HepG2 (cell line): ENCODE data around the gene PHTF1. TPM values are rescaled to one million over a fixed set of nuclear protein-coding genes. Genes with fewer than 3 reads are reported as not detected.

ENCODE experiments used
- ADNP ChIP-seq: sonication (generic); formaldehyde crosslinking; IDR thresholded peaks from 2 replicates; pipeline ENCODE4 v1.4.0; 2020; ENCODE audit warnings: missing genetic modification reagents
- ATF7 ChIP-seq, 2 experiments: fragments of 450-650 bp in 1 of 2; sonication (generic) in 1 of 2; formaldehyde crosslinking in 1 of 2; IDR thresholded peaks; 2 replicates each; pipeline versions ENCODE4 v1.4.0 to v1.6.1; 2016 to 2020; ENCODE audit warnings: antibody characterized with exemption in 1 of 2, mild to moderate bottlenecking in 1 of 2, missing genetic modification reagents in 1 of 2
- EP300 ChIP-seq, 3 experiments: sonication (generic) in 1 of 3; formaldehyde crosslinking in 1 of 3; IDR thresholded peaks; 2 replicates each; pipeline versions ENCODE4 v1.5.1 to v1.6.1; 2011 to 2020; ENCODE audit warnings: low read depth in 2 of 3, low read length in 2 of 3, borderline replicate concordance in 1 of 3, improper control_type of control experiment in 1 of 3, mild to moderate bottlenecking in 1 of 3, missing genetic modification reagents in 1 of 3, moderate library complexity in 1 of 3
- FOSL1 ChIP-seq: sonication (generic); formaldehyde crosslinking; IDR thresholded peaks from 2 replicates; pipeline ENCODE4 v1.9.0; 2021; ENCODE audit warnings: missing genetic modification reagents, borderline replicate concordance
- FOSL2 ChIP-seq: sonication (generic); formaldehyde crosslinking; IDR thresholded peaks from 2 replicates; pipeline ENCODE4 v1.4.0; 2020; ENCODE audit warnings: missing genetic modification reagents
- GATAD2A ChIP-seq: IDR thresholded peaks from 2 replicates; pipeline ENCODE4 v1.6.1; 2016
- MIXL1 ChIP-seq: IDR thresholded peaks from 2 replicates; pipeline ENCODE4 v1.6.1; 2016
- PCBP2 ChIP-seq: fragments of 200-400 bp; formaldehyde crosslinking; optimal IDR thresholded peaks from 2 replicates; pipeline ENCODE3; 2018; ENCODE audit warnings: low read length, low read depth; ENCODE audit not compliant: poor library complexity, severe bottlenecking
- TEAD3 ChIP-seq: optimal IDR thresholded peaks from 2 replicates; pipeline ENCODE3; 2016; ENCODE audit warnings: borderline replicate concordance
- ZNF20 ChIP-seq: sonication (generic); formaldehyde crosslinking; IDR thresholded peaks from 2 replicates; pipeline ENCODE4 v1.4.0; 2020; ENCODE audit warnings: mild to moderate bottlenecking, moderate library complexity, missing genetic modification reagents
- ZNF343 ChIP-seq: sonication (generic); formaldehyde crosslinking; IDR thresholded peaks from 2 replicates; pipeline ENCODE4 v1.4.0; 2020; ENCODE audit warnings: mild to moderate bottlenecking, missing genetic modification reagents
- polyA plus RNA-seq, 8 experiments: library from polyadenylated mRNA; depleted of rRNA in 3 of 8; stranded (reverse) in 7 of 8; unstranded in 1 of 8; fragments of >200 nt; fragmentation: Illumina TruSeq in 4 of 8; extraction: Trizol in 4 of 8; gene quantifications; 2 replicates each; pipeline versions ENCODE4 v1.2.1 to v1.2.3, GENCODE V29; 2011 to 2016; ENCODE audit warnings: low read depth in 4 of 8, missing spikeins in 1 of 8, mixed read lengths in 1 of 8; ENCODE audit not compliant: insufficient read depth in 1 of 8
- total RNA-seq, 5 experiments: library from RNA; depleted of rRNA; stranded (reverse); fragments of >200 nt; fragmentation: Illumina TruSeq; extraction: Trizol; gene quantifications; 2 replicates each; pipeline ENCODE4 v1.2.3, GENCODE V29; 2016; ENCODE audit warnings: low read depth in 1 of 5
- TF ChIP-seq, protein P1 (sequence below): IDR thresholded peaks from 2 replicates; pipeline ENCODE4 v1.6.1; 2016; ENCODE audit warnings: mild to moderate bottlenecking
- TF ChIP-seq, protein P2 (sequence below): IDR thresholded peaks from 2 replicates; pipeline ENCODE4 v1.6.1; 2016; ENCODE audit warnings: low read depth, borderline replicate concordance

PHTF1 gene
- total and polyA plus RNA-seq, 2 of the 13 experiments (the other 11 are each of a cell fraction or from before 2014, with no cell fraction given): 5.0 to 19.7 TPM

DNA sequence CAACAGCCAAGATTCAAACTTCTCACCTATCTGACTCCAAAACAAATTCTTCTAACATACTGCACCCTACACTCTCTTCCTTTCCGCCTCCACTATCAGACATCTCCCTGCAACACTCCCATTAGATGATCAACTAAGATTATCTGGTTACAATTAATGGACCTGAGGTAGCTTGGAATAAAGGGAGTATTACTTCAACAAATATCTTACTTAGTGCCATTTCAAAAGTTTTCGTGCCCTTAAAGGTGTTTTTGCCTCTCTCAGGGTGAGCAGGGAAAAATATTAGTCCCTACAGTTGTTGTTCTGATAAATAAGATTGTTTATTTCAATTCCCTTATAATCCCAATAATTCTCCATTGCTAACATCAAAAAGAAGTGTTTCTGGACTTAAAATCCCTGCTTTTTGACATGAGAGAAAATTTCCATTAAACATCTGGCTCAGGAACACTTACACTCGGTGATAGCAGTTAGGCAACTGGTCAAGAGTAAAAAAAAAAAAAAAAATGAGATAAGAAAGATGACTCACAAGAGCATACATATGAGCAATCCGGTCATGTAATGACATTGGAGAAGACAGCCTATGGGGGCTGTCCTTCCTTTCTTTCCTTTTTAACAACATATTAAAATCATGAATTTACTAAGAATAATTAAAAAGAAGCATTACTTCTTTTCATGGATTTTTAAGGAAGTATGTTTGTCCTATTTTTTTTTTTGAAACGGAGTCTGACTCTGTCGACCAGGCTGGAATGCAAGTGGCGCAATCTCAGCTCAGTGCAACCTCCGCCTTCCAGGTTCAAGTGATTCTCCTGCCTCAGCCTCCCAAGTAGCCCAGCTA is 45.4 kb upstream of the PHTF1 start (continued):
- TF ChIP-seq, protein P1, sequence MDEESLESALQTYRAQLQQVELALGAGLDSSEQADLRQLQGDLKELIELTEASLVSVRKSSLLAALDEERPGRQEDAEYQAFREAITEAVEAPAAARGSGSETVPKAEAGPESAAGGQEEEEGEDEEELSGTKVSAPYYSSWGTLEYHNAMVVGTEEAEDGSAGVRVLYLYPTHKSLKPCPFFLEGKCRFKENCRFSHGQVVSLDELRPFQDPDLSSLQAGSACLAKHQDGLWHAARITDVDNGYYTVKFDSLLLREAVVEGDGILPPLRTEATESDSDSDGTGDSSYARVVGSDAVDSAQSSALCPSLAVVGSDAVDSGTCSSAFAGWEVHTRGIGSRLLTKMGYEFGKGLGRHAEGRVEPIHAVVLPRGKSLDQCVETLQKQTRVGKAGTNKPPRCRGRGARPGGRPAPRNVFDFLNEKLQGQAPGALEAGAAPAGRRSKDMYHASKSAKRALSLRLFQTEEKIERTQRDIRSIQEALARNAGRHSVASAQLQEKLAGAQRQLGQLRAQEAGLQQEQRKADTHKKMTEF (CRISPR knock-in tag): 0 out of 2 replicates have a peak, but pooled peaks have one; percentile 25
- TF ChIP-seq, protein P2, sequence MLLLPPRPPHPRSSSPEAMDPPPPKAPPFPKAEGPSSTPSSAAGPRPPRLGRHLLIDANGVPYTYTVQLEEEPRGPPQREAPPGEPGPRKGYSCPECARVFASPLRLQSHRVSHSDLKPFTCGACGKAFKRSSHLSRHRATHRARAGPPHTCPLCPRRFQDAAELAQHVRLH (CRISPR knock-in tag): no peak
- TF ChIP-seq FOSL1 (CRISPR knock-in tag): peak; percentile 81; the same call in 1 of the 2 replicates
- TF ChIP-seq ADNP (CRISPR knock-in tag): 0 out of 2 replicates have a peak, but pooled peaks have one; percentile 32
- no peak for TF ChIP-seq ZNF343 (CRISPR knock-in tag)
- TF ChIP-seq FOSL2 (CRISPR knock-in tag): peak; percentile 85
- 0 out of 2 replicates have a peak, but pooled peaks have one; percentile 48 for TF ChIP-seq ATF7 (IDR thresholded peaks at IDR 0.05)
- TF ChIP-seq ATF7 (CRISPR knock-in tag; IDR thresholded peaks at IDR 0.05): no peak
- no peak for TF ChIP-seq PCBP2
- no peak for TF ChIP-seq ZNF20 (CRISPR knock-in tag)
- peak; percentile 14; the same call in 1 of the 2 replicates for TF ChIP-seq MIXL1 (CRISPR knock-in tag)
- peak; percentile 60 for TF ChIP-seq TEAD3
- TF ChIP-seq GATAD2A (CRISPR knock-in tag): peak; percentile 51
- TF ChIP-seq EP300 (IDR thresholded peaks at IDR 0.05; ENCODE audit: low read depth in 2 of 2, low read length in 2 of 2): 0 out of 4 replicates have a peak, but pooled peaks of 1 of the 2 experiments have one; percentile 21
- TF ChIP-seq EP300 (CRISPR knock-in tag; IDR thresholded peaks at IDR 0.05; ENCODE audit: borderline replicate concordance): no peak
